GM18517 (cell line): ENCODE measurements around the gene SDCBP2.

Experiments used
- ATAC-seq: cut with Tn5 transposase; IDR thresholded peaks from one replicate; pipeline ENCODE4 v1.9.1; 2021; ENCODE audit warnings: mild to moderate bottlenecking, moderate library complexity; ENCODE audit not compliant: unreplicated experiment

SDCBP2 gene

DNA sequence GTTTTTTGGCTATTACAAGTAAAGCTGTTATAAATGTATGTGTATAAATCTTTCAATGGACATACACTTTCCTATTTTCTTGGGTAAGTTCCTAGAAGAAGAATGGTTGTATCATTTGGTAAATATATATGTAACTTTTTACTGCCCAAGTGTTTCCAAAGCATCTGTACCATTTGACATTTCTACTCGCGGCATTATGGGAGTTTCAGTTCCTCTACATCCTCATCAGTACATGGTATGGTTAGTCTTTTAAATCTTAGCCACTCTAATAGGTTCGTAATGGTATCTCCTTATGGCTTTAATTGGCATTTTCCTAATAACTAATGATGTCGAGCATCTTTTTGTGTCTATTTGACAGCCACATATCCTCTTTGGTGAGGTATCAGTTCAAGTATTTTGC is 49.9 kb downstream of the SDCBP2 start:
- ATAC-seq = no peak

DNA sequence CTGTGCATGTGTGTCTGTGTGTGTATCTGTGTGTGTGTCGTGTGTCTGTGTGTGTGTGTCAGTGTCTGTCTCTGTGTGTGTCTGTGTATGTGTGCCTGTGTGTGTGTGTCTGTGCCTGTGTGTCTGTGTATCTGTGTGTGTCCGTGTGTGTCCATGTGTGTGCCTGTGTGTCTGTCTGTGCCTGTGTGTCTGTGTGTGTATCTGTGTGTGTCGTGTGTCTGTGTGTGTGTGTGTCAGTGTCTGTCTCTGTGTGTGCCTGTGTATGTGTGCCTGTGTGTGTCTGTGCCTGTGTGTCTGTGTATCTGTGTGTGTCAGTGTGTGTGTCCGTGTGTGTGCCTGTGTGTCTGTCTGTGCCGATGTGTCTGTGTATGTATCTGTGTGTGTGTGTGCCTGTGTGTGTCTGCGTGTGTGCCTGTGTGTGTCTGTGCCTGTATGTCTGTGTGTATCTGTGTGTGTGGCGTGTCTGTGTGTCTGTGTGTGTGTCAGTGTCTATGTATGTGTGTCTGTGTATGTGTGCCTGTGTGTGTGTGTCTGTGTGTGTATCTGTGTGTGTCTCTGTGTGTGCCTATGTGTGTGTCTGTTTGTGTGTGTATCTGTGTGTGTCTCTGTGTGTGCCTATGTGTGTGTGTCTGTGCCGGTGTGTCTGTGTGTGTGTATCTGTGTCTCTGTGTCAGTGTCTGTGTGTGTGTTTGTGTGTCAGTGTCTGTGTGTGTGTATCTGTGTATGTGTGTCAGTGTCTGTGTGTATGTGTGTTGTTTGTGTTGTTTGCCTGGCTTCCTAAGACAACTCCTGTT is 51.2 kb downstream of the SDCBP2 start:
- ATAC-seq = no peak

DNA sequence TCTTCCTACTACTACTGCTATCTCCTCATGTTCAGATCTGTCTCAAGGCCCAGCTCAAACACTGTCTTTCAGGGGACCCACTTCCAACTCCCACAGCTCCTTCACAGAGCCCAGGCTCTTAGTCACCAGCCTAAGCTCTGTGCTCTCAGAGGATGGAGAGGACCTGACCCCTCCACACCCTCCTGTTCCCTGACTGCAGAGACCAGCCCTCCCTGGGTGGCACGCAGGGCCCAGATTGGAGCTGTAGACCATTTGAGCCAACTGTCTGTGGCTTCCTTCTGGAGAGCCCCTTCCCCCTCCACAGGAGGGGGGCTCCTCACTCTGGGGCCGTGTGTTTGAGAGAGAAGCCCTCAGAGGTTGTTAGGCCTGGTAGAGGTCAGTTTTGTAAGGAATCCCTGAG is 53.0 kb downstream of the SDCBP2 start:
- no peak for ATAC-seq

DNA sequence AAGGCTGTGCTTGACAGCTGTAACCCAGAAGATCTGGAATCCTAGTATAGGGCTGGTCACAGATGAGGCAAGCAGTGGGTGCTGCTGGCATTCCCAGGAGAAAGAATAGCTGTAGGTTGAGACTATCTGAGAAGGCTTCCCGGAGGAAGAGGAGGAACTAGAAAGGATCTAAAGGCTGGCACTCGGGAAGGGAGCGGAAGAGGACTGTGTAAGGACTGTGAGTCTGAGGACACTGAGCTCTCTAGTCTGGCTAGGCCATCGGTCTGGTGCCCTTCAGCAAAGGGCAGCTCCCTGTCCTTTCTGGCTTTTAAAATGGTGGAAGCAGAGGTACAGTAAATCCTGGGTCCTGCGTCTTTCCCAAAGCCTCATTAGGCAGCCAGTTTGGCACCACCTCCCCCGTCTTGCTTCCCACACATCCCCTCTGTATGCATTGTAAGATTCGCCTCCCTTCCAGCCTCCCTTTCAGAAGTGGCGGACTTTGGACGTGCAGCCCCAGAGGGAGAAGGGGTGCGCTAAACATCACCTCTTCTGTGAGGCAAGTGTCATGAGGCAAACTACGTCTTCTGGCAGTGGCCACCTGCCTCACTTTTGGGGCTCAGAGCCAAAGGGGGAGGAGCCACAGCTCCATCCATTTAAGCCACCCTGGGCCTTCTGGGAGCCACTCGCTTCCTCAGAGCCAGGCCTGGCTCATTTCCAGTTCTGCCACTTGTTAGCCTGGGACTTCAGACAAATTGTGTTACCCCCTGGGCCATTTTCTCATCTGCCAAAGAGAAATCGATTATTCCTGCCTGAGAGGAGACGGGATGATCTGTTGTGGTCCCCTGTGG is 54.2 kb downstream of the SDCBP2 start:
- ATAC-seq = no peak

DNA sequence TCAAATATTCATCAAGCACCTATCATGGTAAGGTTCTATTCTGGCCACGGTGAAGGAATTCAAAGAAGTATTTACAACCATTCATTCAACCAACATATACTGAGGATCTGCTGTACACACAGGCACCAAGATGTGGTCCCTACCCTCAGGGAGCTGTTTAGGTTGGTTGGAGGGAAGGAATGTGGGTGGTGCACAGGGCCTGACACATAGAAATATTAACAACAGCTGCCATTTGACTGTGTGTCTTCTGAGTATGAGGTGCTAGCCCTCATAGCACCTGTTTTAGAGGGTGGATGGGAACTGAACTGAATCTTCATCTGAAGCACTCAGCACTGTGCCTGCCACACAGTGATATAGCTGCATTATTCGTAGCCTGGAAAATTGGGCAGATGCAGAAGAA is 55.6 kb downstream of the SDCBP2 start:
- no peak for ATAC-seq

DNA sequence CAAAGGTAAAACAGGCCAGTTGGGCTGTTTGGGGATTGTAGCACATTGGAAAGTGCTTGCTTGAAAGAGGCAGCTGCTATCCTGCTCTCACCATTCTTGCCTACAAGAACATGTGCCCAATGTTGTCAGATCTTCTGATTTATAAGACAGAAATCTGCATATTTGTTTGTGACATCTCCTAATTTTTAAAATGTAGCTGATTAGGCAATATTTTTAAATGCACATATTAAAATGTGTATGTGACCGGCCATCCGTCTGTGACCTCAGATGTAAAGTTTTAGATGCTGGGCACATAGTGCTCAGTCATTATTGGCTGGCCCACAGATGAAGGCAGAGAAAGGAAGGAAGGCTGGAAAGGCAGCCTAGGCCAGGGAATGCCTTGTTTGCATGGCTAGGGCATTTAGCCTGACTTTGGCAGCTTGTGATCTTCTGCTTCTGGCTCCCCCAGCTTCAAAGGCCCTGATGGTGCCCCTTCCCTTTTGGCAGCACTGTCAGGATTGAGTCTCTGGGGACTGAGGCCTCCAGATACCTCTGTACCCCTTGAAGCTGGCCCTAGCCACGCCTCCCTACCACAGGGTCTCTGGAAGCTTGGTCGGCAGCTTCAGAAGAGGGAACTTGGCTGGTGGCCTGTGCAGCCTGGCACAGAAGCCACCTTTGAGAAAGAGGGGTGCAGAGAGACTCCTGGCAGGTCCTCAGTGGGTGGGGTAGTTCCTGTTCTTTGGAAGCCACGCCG is 56.4 kb downstream of the SDCBP2 start:
- ATAC-seq = no peak

DNA sequence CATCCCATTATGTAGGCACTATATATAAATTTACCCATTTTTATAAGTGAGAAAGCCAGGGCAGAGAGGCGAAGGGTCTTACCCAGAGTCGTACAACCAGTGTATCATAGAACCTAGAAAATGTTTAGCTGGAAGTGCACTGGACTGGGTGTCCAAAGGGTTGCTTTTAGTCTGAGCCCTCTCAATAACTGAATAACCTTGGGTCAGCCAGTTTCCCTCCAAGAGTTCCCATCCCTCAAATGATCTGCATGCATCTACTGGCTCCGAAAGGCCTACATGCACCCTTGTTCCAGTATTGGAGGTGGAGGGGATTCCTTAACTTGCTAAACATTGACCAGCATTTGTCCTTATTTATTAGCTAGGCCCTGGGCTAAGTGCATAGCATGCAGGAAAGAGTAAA is 59.1 kb downstream of the SDCBP2 start:
- ATAC-seq = no peak

DNA sequence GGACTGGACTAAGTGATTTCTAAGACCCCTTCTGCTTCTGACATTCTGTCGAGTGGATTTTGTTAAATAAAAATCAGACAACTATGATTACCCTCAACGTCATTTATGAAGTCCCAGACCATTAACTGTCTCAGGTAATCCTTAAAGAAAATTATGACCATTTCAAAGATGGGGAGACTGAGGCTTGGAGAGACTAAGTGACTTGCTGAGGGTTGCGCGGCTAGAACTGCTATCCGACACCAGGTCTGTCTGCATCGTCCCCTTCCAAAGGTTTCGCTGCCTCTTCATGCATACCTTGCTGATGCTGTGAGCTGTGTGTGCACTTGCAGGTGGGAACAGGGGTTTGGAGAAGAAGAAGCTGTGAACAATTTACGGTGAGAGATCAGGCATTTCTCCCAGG is 59.7 kb downstream of the SDCBP2 start:
- ATAC-seq = no peak

DNA sequence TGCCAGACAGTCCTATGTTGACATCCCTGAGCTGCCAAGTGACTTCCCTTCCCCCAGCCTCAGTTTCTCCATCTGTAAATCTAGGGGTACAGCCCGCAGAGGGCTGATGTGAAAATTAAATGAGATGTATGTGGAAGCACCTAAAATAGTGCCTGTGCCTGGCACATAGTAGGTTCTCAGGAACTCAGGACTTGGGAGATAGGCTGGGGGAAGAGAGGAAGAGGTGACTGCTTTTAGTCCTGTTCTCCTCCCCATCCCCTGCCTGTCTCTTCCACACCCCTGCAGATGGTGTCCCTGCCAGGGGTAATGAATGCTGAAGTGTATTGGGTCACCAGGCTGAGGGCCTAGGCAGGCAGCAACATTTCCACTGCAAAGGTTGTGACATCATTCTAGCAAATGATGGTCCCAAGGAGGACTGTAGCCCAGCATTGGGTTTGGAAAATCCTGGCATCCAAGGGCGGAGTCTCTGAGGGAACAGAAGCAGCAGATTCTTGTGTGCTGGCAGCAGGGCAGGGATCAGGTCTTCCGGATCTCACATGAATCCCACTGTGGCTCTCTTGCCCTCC is 61.0 kb downstream of the SDCBP2 start:
- no peak for ATAC-seq

DNA sequence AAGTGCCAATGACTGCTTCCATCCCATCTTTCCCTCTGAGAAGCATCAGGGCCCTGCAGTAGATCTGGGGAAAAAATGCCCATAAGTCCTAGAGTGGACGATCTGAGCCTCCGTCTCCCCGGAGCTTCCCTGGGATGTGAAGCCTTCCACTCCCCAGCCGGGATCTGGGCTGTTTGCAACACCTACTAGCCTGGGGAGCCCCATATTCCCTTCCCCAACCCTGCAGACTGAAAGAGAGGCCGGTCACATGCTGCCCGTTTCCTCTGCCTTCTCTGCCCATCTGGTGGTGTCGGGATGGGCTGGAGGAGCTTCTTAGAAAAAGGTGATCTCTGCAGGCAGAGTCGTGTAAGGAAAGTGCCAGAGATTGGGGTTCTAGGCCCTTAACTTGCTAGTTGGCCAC is 61.8 kb downstream of the SDCBP2 start:
- ATAC-seq = no peak

DNA sequence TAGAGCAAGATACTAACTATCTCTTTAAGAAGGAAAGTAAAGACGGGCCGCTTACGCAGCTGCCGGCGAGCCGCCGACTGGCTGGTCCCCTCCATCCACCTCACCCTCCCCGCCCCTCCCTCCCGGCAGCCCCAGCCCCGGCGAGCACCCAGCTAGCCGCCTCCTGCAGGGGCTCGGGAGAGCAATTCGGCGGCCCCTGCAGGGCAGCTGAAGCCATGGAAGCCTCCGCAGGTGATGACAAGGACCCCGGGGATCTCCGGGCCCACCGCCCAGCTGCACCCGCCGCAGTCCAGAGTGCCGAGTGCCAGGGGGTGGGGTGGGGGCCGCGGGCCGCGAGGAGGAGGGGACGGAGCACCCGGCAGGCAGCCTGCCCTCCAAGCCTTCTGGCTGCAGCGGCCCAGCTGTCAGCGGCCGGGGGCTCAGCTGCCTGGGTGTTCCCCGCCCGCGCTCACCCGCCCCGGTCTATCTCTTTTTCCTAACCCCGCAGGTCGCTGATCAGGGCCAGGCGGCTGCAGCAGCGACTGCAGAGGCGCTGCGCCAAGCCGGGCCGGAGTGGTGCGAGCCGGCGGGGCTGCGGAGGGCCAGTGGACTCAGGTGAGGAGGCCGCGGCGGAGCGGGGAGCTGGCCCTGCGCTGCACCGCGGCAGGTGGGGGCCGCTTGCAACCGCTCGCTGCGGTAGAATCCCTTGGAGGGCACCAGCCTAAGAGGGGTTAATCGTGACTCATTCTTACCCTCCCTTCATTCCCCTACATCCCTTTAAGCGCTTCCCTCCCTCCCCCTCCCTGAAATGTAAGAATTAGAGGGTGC is 62.6 kb downstream of the SDCBP2 start, which contains the start of gene SNPH:
Gene SNPH, plus strand, starts transcription at position 128 of the 807 bp plus-strand sequence. CDS start 29,946 bp downstream, outside the sequence.
- no peak for ATAC-seq

DNA sequence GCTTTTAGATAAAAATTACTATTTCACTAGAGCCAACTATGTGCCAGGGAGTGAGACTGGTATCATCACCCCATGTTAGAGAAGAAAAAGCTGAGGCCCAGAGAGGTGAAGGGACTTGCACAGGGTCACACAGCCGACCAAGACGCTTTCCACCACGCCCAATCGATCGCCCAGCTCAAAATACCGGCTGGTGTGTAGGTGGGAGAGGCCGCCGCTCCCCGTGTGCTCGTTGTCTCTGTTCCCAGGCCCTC is 63.1 kb downstream of the SDCBP2 start:
- ATAC-seq = no peak

DNA sequence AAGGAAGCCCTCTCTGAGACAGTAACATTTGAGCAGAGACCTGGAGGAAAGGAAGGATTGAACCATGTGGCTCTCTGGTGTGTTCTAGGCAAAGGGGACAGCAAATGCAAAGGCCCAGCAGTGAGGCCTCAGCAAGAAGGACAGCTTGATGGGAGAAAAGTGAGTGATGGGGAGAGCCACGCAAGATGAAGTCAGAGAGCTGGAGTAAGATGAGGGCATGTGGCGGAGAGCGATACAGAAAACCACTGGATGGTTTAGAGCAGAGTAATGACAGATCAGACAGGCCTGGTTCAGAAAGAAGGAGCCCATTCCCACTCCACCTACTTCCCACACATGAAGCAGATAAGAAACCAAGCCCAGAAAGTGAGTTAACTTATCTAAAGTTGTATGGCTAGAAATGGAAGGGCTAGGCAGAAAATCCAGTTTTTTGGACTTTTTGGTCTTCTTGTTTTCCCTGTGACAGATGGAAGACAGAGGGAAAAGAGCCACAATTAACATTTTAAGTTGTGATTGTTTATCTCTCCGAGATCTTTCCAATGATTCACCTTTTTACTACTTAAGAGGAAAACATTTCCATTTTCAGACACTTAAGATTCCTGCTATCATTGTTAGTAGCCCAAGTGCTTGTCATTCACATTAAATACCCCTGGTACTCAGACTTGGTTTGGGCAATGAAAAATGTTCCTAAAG is 63.6 kb downstream of the SDCBP2 start:
- no peak for ATAC-seq

DNA sequence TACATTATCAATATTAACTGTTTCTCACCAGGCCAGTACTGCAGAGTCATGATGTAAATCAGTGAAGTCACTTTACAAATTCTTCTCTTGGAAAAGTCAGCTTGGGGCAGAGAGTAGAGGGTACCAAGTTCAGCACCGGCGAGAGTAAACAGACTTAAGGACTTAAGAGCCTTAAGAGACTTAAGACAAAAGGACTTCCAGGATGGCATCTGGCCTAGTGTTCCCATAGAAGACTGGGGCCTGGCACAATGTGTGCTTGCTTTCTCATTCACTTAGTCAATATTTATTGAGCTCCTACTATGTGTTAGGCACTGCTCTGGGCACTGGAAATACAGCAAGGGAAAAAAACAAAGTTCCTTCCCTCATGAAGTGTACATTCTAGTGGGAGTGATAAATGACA is 64.2 kb downstream of the SDCBP2 start:
- ATAC-seq = no peak

DNA sequence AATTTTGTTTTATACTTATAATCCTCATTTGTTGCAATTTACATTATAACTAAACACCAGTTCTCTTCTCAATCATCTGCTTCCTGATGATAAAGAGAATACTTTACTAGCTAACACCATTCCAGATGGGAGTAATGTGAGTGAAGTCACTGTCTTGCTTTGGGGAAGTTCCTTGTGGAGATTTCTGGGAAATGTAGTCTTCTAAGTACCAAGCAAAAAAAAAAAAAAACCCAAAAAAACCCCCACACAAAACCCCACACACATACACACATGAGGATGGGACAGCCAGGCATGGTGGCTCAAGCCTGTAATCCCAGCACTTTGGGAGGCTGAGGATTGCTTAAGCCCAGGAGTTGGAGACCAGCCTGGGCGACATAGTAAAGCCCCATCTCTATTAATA is 65.1 kb downstream of the SDCBP2 start:
- ATAC-seq = no peak
